ENCODE measurements around the gene CHI3L1. TPM values are rescaled to one million over a fixed set of nuclear protein-coding genes. Genes with fewer than 3 reads are reported as not detected.

The CHI3L1 gene
- total and polyA plus RNA-seq, 10 donors: 2.7 to 41.2 (median 15.5) TPM

GRCh38 chr1:203149188-203149840 is 37.2 kb downstream of the CHI3L1 start:
- WGBS, 5 donors: 42 to 61% (median 50%) methylated on average over 7 of the region's 7 CpGs
- TF ChIP-seq CTCF (IDR thresholded peaks at IDR 0.05 in 8 of 11, conservative IDR thresholded peaks at IDR 0.05 in 3 of 11): no peak
- TF ChIP-seq POLR2AphosphoS5 (IDR thresholded peaks at IDR 0.05): no peak
- TF ChIP-seq POLR2A (IDR thresholded peaks at IDR 0.05): no peak
- intact Hi-C loops (cut with DNase I; ENCODE audit: low total_unique reads): no loop called here

GRCh38 chr1:203148579-203148978 is 37.9 kb downstream of the CHI3L1 start:
- Histone ChIP-seq H3K27me3 (replicated peaks in 1 of 7) (peaks cover 0 to 36% (median 0%) of the 10 kb centered on the region in 7 donors), H3K9me3 (no peaks in the 10 kb centered on the region), H3K4me1 (peaks cover 0 to 28% (median 8%) of the 10 kb centered on the region in 6 donors), H3K27ac (no peak overlapping the region), H3K36me3 (no peaks in the 10 kb centered on the region), H3K4me3 (no peak overlapping the region)
- intact Hi-C loops (cut with DNase I; ENCODE audit: low total_unique reads): no loop called here
- WGBS, 5 donors: 79 to 90% (median 85%) methylated on average over 11 to 12 of the region's 12 CpGs
- DNase-seq: no peak
- TF ChIP-seq POLR2A (IDR thresholded peaks at IDR 0.05) (no peak), CTCF (IDR thresholded peaks at IDR 0.05 in 8 of 11, conservative IDR thresholded peaks at IDR 0.05 in 3 of 11) (no peak), POLR2AphosphoS5 (IDR thresholded peaks at IDR 0.05) (no peak)

More at GRCh38 chr1:203149188-203149840, 37.2 kb downstream of the CHI3L1 start:
- Histone ChIP-seq H3K4me3 (no peak overlapping the region), H3K36me3 (no peaks in the 10 kb centered on the region), H3K27me3 (replicated peaks in 1 of 7) (peaks cover 0 to 43% (median 0%) of the 10 kb centered on the region in 7 donors), H3K4me1 (peaks cover 0 to 34% (median 16%) of the 10 kb centered on the region in 6 donors), H3K9me3 (no peaks in the 10 kb centered on the region), H3K27ac (no peak overlapping the region)
- no peak for DNase-seq

- Histone ChIP-seq H3K4me1 (peaks cover 0 to 23% (median 5%) of the 10 kb centered on the region in 6 donors), H3K36me3 (no peaks in the 10 kb centered on the region), H3K9me3 (peaks cover 0 to 3% (median 0%) of the 10 kb centered on the region in 8 donors), H3K4me3 (no peak overlapping the region), H3K27ac (no peak overlapping the region), H3K27me3 (replicated peaks in 1 of 7) (peaks cover 0 to 32% (median 0%) of the 10 kb centered on the region in 7 donors)
- intact Hi-C loops (cut with DNase I; ENCODE audit: low total_unique reads): no loop called here
- WGBS, 5 donors: 84 to 96% (median 92%) methylated on average over 5 of the region's 5 CpGs
- TF ChIP-seq POLR2AphosphoS5 (IDR thresholded peaks at IDR 0.05): no peak
- TF ChIP-seq CTCF (IDR thresholded peaks at IDR 0.05 in 8 of 11, conservative IDR thresholded peaks at IDR 0.05 in 3 of 11): no peak
- no peak for TF ChIP-seq POLR2A (IDR thresholded peaks at IDR 0.05)
- no peak for DNase-seq
Observed at GRCh38 chr1:203148127-203148526, 38.4 kb downstream of the CHI3L1 start.

- no peak overlapping the region for H3K4me3 ChIP-seq
- H3K27me3 ChIP-seq (replicated peaks in 1 of 7): peaks cover 0 to 29% (median 0%) of the 10 kb centered on the region in 7 donors
- H3K36me3 ChIP-seq: no peaks in the 10 kb centered on the region
- peaks cover 0 to 6% (median 0%) of the 10 kb centered on the region in 8 donors for H3K9me3 ChIP-seq
- no peak overlapping the region for H3K27ac ChIP-seq
- intact Hi-C loops (cut with DNase I; ENCODE audit: low total_unique reads): no loop called here
- TF ChIP-seq POLR2AphosphoS5 (IDR thresholded peaks at IDR 0.05) (no peak), POLR2A (IDR thresholded peaks at IDR 0.05) (no peak), CTCF (IDR thresholded peaks at IDR 0.05 in 8 of 11, conservative IDR thresholded peaks at IDR 0.05 in 3 of 11) (no peak)
- DNase-seq: no peak
- peaks cover 0 to 17% (median 3%) of the 10 kb centered on the region in 6 donors for H3K4me1 ChIP-seq
- 78 to 88% (median 82%) methylated on average over 5 of the region's 5 CpGs for WGBS, 5 donors
Observed at GRCh38 chr1:203147376-203147775, 39.1 kb downstream of the CHI3L1 start.
